H1 (cell line): ENCODE results near the gene YWHAB. TPM values are rescaled to one million over a fixed set of nuclear protein-coding genes. Genes with fewer than 3 reads are reported as not detected.

ENCODE experiments used
- GTF2F1 ChIP-seq: IDR thresholded peaks from 2 replicates; pipeline ENCODE4 v1.6.1; 2012; ENCODE audit warnings: low read depth, low read length, improper control_type of control experiment, borderline replicate concordance
- SP2 ChIP-seq: IDR thresholded peaks from 2 replicates; pipeline ENCODE4 v1.6.1; 2012; ENCODE audit warnings: mild to moderate bottlenecking, low read length, inconsistent platforms
- TEAD4 ChIP-seq: IDR thresholded peaks from 2 replicates; pipeline ENCODE4 v1.6.1; 2012; ENCODE audit warnings: low read depth, low read length, inconsistent platforms, mixed read lengths
- YY1 ChIP-seq: IDR thresholded peaks from 2 replicates; pipeline ENCODE4 v1.6.1; 2011; ENCODE audit warnings: low read depth, mild to moderate bottlenecking, low read length
- polyA plus RNA-seq, 7 experiments: library from polyadenylated mRNA; depleted of rRNA in 3 of 7; stranded (reverse) in 5 of 7; unstranded in 2 of 7; fragments of >200 nt in 5 of 7; fragments of 200-250 nt in 2 of 7; gene quantifications; 1 replicate in 5 of 7; 2 replicates in 1 of 7; 4 replicates in 1 of 7; pipeline versions ENCODE4 v1.2.1 to v1.2.3, GENCODE V29; 2011 to 2013; ENCODE audit warnings: missing spikeins in 2 of 7, mixed read lengths in 2 of 7
- total RNA-seq: library from RNA; stranded (reverse); fragmentation: NEBNext Ultra II Directional; extraction: Animal tissue kit (Norgen Biotek cat#: 25700); gene quantifications from 2 replicates; pipeline ENCODE4 v1.2.1, GENCODE V29; 2021

Gene YWHAB
- total and polyA plus RNA-seq, 2 of the 8 experiments (the other 6 are each of a cell fraction or from before 2014, with no cell fraction given), result 72.9 to 256 TPM

GRCh38 chr20:44918342-44918741 is 32.8 kb downstream of the YWHAB start (continued):
- TF ChIP-seq GTF2F1, result no peak
- no peak for TF ChIP-seq SP2
- TF ChIP-seq TEAD4, result no peak
- no peak for TF ChIP-seq YY1
